BJ (cell line): ENCODE data around the gene NFE2L2. TPM values are rescaled to one million over a fixed set of nuclear protein-coding genes. Genes with fewer than 3 reads are reported as not detected.

Experiments
- CTCF ChIA-PET: fragments of 350-600 bp; formaldehyde crosslinking; extraction: SDS; loops from one replicate; lab custom pipeline; 2021; ENCODE audit warnings: antibody characterized with exemption, inconsistent platforms; lab: Yijun Ruan, JAX
- POLR2A ChIA-PET: fragments of 300-600 bp; sonication (Branson Sonifier 250); formaldehyde crosslinking; extraction: SDS; loops from one replicate; lab custom pipeline; 2021; ENCODE audit warnings: antibody characterized with exemption; lab: Charles Lee
- DNase-seq: peaks from one replicate; pipeline ENCODE4 v3.0.0-alpha.2; 2011; ENCODE audit warnings: low read depth
- H3K27me3 ChIP-seq: 2 replicates; pipeline ENCODE4 v1.6.0; 2011; ENCODE audit warnings: low read length; ENCODE audit not compliant: control insufficient read depth, insufficient read depth
- H3K36me3 ChIP-seq: 2 replicates; pipeline ENCODE4 v1.5.1; 2011; ENCODE audit warnings: low read length; ENCODE audit not compliant: control insufficient read depth, insufficient read depth
- H3K4me3 ChIP-seq: 2 replicates; pipeline ENCODE4 v1.5.1; 2011; ENCODE audit warnings: low read depth, mild to moderate bottlenecking, control low read depth, low read length
- polyA plus RNA-seq: library from polyadenylated mRNA; depleted of rRNA; stranded (reverse); fragments of >200 nt; gene quantifications from 2 replicates; pipeline ENCODE4 v1.2.3, GENCODE V29; 2011
- TF ChIP-seq, protein P1 (sequence below): IDR thresholded peaks from 2 replicates; pipeline ENCODE4 v1.5.1; 2011; ENCODE audit warnings: low read depth, mild to moderate bottlenecking, control low read depth, inconsistent platforms, low read length, moderate library complexity; ENCODE audit not compliant: insufficient read depth

NFE2L2 gene
- polyA plus RNA-seq, 1 experiment = 109 TPM

DNA sequence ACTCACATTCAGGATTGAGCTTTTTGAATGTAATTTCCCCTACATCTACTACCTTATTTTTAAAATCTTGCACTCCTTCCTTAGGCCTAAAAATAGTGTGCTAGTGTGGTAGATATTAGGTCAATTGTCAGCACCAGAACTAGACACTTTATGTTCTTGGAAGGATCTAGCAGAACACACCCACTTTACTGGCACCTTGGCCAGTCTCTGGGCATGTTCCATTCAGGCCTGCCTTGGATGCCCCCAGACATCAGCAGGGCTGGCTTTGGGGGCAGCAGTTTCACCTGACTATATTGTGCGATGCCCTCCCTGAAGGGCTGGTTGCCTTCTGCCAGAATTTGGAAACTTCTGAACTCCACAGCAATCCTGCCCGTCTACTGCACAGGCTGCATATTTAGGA is 15.3 kb upstream of the NFE2L2 start:
- Histone ChIP-seq H3K27me3 (no peaks in the 10 kb centered on the region), H3K4me3 (no peak overlapping the region), H3K36me3 (no peaks in the 10 kb centered on the region)
- ChIA-PET CTCF (interaction anchor here (1.0 to 2.0 kb wide), 2 partner anchors 8 to 16 kb away, joined by 4 to 5 read pairs; partner anchors contain the start of gene NFE2L2), POLR2A (no interaction called here)
- TF ChIP-seq, protein P1, sequence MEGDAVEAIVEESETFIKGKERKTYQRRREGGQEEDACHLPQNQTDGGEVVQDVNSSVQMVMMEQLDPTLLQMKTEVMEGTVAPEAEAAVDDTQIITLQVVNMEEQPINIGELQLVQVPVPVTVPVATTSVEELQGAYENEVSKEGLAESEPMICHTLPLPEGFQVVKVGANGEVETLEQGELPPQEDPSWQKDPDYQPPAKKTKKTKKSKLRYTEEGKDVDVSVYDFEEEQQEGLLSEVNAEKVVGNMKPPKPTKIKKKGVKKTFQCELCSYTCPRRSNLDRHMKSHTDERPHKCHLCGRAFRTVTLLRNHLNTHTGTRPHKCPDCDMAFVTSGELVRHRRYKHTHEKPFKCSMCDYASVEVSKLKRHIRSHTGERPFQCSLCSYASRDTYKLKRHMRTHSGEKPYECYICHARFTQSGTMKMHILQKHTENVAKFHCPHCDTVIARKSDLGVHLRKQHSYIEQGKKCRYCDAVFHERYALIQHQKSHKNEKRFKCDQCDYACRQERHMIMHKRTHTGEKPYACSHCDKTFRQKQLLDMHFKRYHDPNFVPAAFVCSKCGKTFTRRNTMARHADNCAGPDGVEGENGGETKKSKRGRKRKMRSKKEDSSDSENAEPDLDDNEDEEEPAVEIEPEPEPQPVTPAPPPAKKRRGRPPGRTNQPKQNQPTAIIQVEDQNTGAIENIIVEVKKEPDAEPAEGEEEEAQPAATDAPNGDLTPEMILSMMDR = no peak
- DNase-seq = no peak

DNA sequence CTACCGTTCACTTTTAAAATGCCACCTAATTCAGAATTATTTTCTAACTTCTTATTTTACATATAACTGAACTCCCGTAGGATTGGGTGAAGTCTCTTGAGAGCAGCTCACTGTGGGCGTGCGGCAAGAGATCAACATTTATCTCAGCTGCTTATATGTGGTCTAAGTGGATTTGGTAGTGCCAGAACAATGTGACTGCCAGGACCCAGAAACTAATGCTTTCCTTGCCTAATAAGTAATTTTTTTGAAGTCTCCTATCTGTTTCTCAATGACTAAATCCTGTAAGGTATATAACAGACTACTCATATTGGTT is 11.2 kb upstream of the NFE2L2 start:
- TF ChIP-seq, protein P1 = no peak
- H3K36me3 ChIP-seq = no peaks in the 10 kb centered on the region
- POLR2A ChIA-PET = no interaction called here
- CTCF ChIA-PET = no interaction called here
- no peak for DNase-seq
- H3K27me3 ChIP-seq = no peaks in the 10 kb centered on the region
- H3K4me3 ChIP-seq = no peak overlapping the region

DNA sequence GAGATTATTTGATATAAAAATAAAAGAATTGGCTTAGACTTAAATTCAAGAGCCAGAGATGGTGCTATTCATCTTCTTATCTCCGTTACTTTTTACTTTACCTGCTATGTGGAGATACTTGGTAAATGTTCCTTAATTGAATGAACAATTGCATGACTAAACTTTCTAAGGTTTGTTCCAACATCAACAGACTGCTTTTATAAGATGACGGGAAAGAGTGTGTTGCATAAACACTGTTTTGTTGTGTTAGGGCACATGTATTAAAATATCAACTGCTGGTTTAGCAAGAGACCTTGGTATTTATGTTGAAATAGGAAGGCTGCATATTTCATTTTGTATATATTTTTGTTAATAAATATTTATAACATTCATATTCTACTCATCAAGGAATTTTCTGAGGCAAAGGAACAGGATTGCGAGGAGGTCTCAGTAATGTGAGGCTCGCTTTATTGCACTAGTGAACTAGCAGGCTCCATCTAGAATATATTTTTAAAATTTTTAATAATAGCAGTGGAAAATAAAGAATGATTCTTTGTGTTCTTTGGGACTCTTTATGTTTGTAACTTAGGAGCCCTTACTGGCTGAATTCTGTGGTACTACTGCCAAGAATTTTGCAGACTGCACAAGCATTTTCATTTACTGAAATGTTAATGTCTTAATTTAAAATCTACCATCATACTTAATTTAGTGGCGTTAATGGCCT is 10.7 kb upstream of the NFE2L2 start:
- Histone ChIP-seq H3K27me3 (no peaks in the 10 kb centered on the region), H3K4me3 (no peak overlapping the region), H3K36me3 (no peaks in the 10 kb centered on the region)
- CTCF ChIA-PET = interaction anchor here (2.1 kb wide), 1 partner anchor 12 kb away, joined by 8 read pairs; no protein-coding TSS in a partner anchor
- no peak for DNase-seq
- POLR2A ChIA-PET = no interaction called here
- TF ChIP-seq, protein P1 = no peak

DNA sequence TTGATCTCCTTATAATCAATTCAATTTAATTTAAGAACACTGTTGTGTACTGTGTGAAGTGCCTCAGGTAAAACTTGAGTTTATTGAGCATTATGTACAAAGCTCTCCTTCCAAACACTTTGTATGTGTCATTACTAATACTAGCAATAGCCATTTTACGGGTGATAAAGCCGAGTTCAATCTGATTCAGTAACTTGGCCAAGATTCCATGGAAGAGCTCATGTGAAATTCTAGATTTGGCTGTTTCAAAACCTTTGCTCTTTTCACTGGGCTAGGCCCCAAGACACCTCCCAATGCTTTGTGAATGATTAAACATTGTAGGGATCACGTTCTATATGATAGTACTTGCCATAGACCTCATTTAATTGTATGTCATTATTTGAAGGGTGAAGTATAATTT is 8.9 kb upstream of the NFE2L2 start:
- DNase-seq = no peak
- Histone ChIP-seq H3K4me3 (no peak overlapping the region), H3K36me3 (no peaks in the 10 kb centered on the region), H3K27me3 (no peaks in the 10 kb centered on the region)
- TF ChIP-seq, protein P1 = no peak
- ChIA-PET POLR2A (no interaction called here), CTCF (interaction anchor here (1.1 to 2.1 kb wide), 4 partner anchors 10 to 108 kb away, joined by 3 to 8 read pairs (median 4); no protein-coding TSS in a partner anchor)

DNA sequence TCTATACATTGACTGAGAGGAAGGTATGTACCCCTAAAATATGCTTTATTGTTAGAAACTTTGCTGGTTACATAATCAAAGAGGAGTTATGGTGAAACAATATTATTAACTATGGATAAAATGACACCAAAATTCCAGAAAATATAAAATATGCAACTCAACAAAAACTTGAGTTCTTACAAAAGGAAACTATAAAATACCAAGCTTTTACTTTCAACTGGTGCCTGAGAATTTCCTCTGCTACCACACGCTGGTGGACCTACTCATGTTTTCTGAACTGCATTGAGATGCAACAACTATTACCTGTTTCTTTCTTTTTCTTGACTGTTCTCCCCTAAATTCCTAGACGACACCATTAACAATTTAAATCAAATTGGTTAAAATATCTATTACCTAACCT is 8.2 kb upstream of the NFE2L2 start:
- POLR2A ChIA-PET = no interaction called here
- TF ChIP-seq, protein P1 = no peak
- H3K4me3 ChIP-seq = no peak overlapping the region
- no peaks in the 10 kb centered on the region for H3K27me3 ChIP-seq
- DNase-seq = no peak
- CTCF ChIA-PET = interaction anchor here (1.2 to 2.1 kb wide), 4 partner anchors 8 to 108 kb away, joined by 3 to 8 read pairs (median 4); no protein-coding TSS in a partner anchor
- no peaks in the 10 kb centered on the region for H3K36me3 ChIP-seq
